ENCODE results near the gene DCUN1D3. TPM values are rescaled to one million over a fixed set of nuclear protein-coding genes. Genes with fewer than 3 reads are reported as not detected.

The DCUN1D3 gene
- total RNA-seq, 1 donor from 2014 or later = 4.1 TPM

- intact Hi-C loops (cut with micrococcal nuclease) = loop anchor here (10.0 kb wide), 1 partner anchor 46 kb away; the partner anchor contains the start of genes DCUN1D3 and LYRM1
- CTCF ChIA-PET = no interaction called here
- no peaks in the 10 kb centered on the region for H3K9me3 Mint-ChIP-seq
These were observed 40.9 kb downstream of the DCUN1D3 start for GRCh38 chr16:20859229-20859628.

GRCh38 chr16:20857281-20857680 is 42.9 kb downstream of the DCUN1D3 start:
- DNase-seq = no peak
- intact Hi-C loops (cut with micrococcal nuclease) = loop anchor here (10.0 kb wide), 1 partner anchor 48 kb away; the partner anchor contains the start of genes DCUN1D3 and LYRM1
- no peaks in the 10 kb centered on the region for H3K9me3 Mint-ChIP-seq
- no peak overlapping the region for H3K4me3 Mint-ChIP-seq
- no peak for TF ChIP-seq CTCF (IDR thresholded peaks at IDR 0.05)
- H3K4me1 Mint-ChIP-seq = no peaks in the 10 kb centered on the region
- no peak for ATAC-seq (ENCODE audit: low read depth)
- ChIA-PET POLR2A (no interaction called here), CTCF (no interaction called here)
- H3K36me3 Mint-ChIP-seq (ENCODE audit: low read depth) = peaks cover 38% of the 10 kb centered on the region
- H3K27me3 Mint-ChIP-seq = no peaks in the 10 kb centered on the region
- H3K27ac Mint-ChIP-seq = no peak overlapping the region

More at GRCh38 chr16:20859229-20859628, 40.9 kb downstream of the DCUN1D3 start:
- peaks cover 4% of the 10 kb centered on the region for H3K4me1 Mint-ChIP-seq
- peaks cover 41% of the 10 kb centered on the region for H3K36me3 Mint-ChIP-seq (ENCODE audit: low read depth)
- DNase-seq = no peak
- no peak overlapping the region for H3K4me3 Mint-ChIP-seq
- no peak for ATAC-seq (ENCODE audit: low read depth)
- no peak for TF ChIP-seq CTCF (IDR thresholded peaks at IDR 0.05)
- POLR2A ChIA-PET = no interaction called here
- no peak overlapping the region for H3K27ac Mint-ChIP-seq
- no peaks in the 10 kb centered on the region for H3K27me3 Mint-ChIP-seq

- POLR2A ChIA-PET = no interaction called here
- Mint-ChIP-seq H3K27ac (no peak overlapping the region), H3K27me3 (no peaks in the 10 kb centered on the region), H3K4me1 (peaks cover 4% of the 10 kb centered on the region), H3K36me3 (ENCODE audit: low read depth) (peaks cover 20% of the 10 kb centered on the region), H3K4me3 (no peak overlapping the region), H3K9me3 (no peaks in the 10 kb centered on the region)
- ATAC-seq (ENCODE audit: low read depth) = no peak
- no peak for DNase-seq
- intact Hi-C loops (cut with micrococcal nuclease) = loop anchor here (10.0 kb wide), 1 partner anchor 50 kb away; the partner anchor contains the start of genes DCUN1D3 and LYRM1
- TF ChIP-seq CTCF (IDR thresholded peaks at IDR 0.05) = no peak
- CTCF ChIA-PET = interaction anchor here (1.5 kb wide), 1 partner anchor 229 kb away, joined by 3 read pairs; no protein-coding TSS in a partner anchor
These were observed 45.2 kb downstream of the DCUN1D3 start for GRCh38 chr16:20854963-20855362.

GRCh38 chr16:20853981-20854620 is 46.1 kb downstream of the DCUN1D3 start:
- no peak for TF ChIP-seq CTCF (IDR thresholded peaks at IDR 0.05)
- ATAC-seq (ENCODE audit: low read depth) (no peak), DNase-seq (no peak)
- Mint-ChIP-seq H3K9me3 (no peaks in the 10 kb centered on the region), H3K4me3 (no peak overlapping the region), H3K4me1 (peaks cover 5% of the 10 kb centered on the region), H3K36me3 (ENCODE audit: low read depth) (peaks cover 13% of the 10 kb centered on the region), H3K27ac (no peak overlapping the region), H3K27me3 (no peaks in the 10 kb centered on the region)
- POLR2A ChIA-PET = no interaction called here
- intact Hi-C loops (cut with micrococcal nuclease) = loop anchor here (10.0 kb wide), 1 partner anchor 51 kb away; the partner anchor contains the start of genes DCUN1D3 and LYRM1
- CTCF ChIA-PET = interaction anchor here (1.3 to 1.6 kb wide), 3 partner anchors 230 to 248 kb away, joined by 3 to 4 read pairs (median 3); no protein-coding TSS in a partner anchor

- Mint-ChIP-seq H3K27ac (no peak overlapping the region), H3K4me3 (no peak overlapping the region), H3K4me1 (peaks cover 5% of the 10 kb centered on the region), H3K36me3 (ENCODE audit: low read depth) (peaks cover 11% of the 10 kb centered on the region), H3K27me3 (no peaks in the 10 kb centered on the region), H3K9me3 (no peaks in the 10 kb centered on the region)
- POLR2A ChIA-PET = no interaction called here
- ATAC-seq (ENCODE audit: low read depth) (no peak), DNase-seq (no peak)
- intact Hi-C loops (cut with micrococcal nuclease) = loop anchor here (10.0 kb wide), 1 partner anchor 52 kb away; the partner anchor contains the start of genes DCUN1D3 and LYRM1
- CTCF ChIA-PET = interaction anchor here (1.3 to 1.6 kb wide), 3 partner anchors 228 to 249 kb away, joined by 3 to 6 read pairs (median 4); no protein-coding TSS in a partner anchor
- TF ChIP-seq CTCF (IDR thresholded peaks at IDR 0.05) = no peak
These were observed 47.0 kb downstream of the DCUN1D3 start for GRCh38 chr16:20853143-20853542.

Measured in activated B cell treated with CpG ODN at 0.5 μM for 24 hours (primary cell).